Endothelial cell of umbilical vein (primary cell): Measurements from ENCODE around the gene ITGB3BP. TPM values are rescaled to one million over a fixed set of nuclear protein-coding genes. Genes with fewer than 3 reads are reported as not detected.
A peak's percentile ranks its signal among the peaks of the same experiment; 100 is the strongest.

Experiments used
- BruUV-seq: library from RNA; stranded (reverse); fragments of 400-500 nt; replicated peaks from 2 replicates; lab custom pipeline; 2021; lab: Mats Ljungman, UMichigan
- CTCF ChIA-PET: fragments of 300-600, 350-600 bp; sonication (Branson Sonifier 250); formaldehyde crosslinking; loops from one replicate; lab custom pipeline; 2021; ENCODE audit warnings: antibody characterized with exemption, inconsistent platforms; lab: Charles Lee
- POLR2A ChIA-PET: fragments of 300-600, 350-600 bp; sonication (Branson Sonifier 250); formaldehyde crosslinking; loops from one replicate; lab custom pipeline; 2021; ENCODE audit warnings: antibody characterized with exemption, inconsistent platforms; lab: Charles Lee
- DNase-seq: peaks from one replicate; pipeline ENCODE4 v3.0.0-alpha.2; 2011; ENCODE audit warnings: low read depth, low spot score
- FAIRE-seq: peaks from 2 replicates; lab custom pipeline; 2011; peaks lifted over from hg19 to GRCh38; lab: Jason Lieb, UNC
- H2AFZ ChIP-seq: 2 replicates; pipeline ENCODE4 v1.6.0; 2012; ENCODE audit warnings: low read depth, low read length, control low read depth, inconsistent platforms
- H3K27ac ChIP-seq: 2 replicates; pipeline ENCODE4 v1.5.1; 2011; ENCODE audit warnings: low read depth, mild to moderate bottlenecking, control low read depth, low read length, moderate library complexity; ENCODE audit not compliant: insufficient read depth
- H3K27me3 ChIP-seq, 2 experiments: 2 replicates each; pipeline versions ENCODE4 v1.6.0 to v1.6.1; 2011; ENCODE audit warnings: low read length in 2 of 2, mixed read lengths in 1 of 2; ENCODE audit not compliant: control insufficient read depth in 2 of 2, insufficient read depth in 2 of 2
- H3K36me3 ChIP-seq, 2 experiments: 2 replicates in 1 of 2; 3 replicates in 1 of 2; pipeline ENCODE4 v1.5.1; 2011; ENCODE audit warnings: low read length in 2 of 2, mild to moderate bottlenecking in 1 of 2, moderate library complexity in 1 of 2; ENCODE audit not compliant: control insufficient read depth in 2 of 2, insufficient read depth in 2 of 2; ENCODE audit errors: extremely low read depth in 1 of 2
- H3K4me1 ChIP-seq: 3 replicates; pipeline ENCODE4 v1.5.1; 2011; ENCODE audit warnings: mild to moderate bottlenecking, low read length; ENCODE audit not compliant: control insufficient read depth, insufficient read depth; ENCODE audit errors: extremely low read depth
- H3K4me2 ChIP-seq: 2 replicates; pipeline ENCODE4 v1.6.1; 2011; ENCODE audit warnings: low read length, control low read depth, mixed read lengths; ENCODE audit not compliant: insufficient read depth
- H3K4me3 ChIP-seq, 3 experiments: fragments of 200-600 bp in 1 of 3; sonication (generic), shearing (Covaris generic) in 1 of 3; replicated peaks in 1 of 3; 2 replicates each; pipeline ENCODE4 v1.5.1; 2011 to 2016; ENCODE audit warnings: control low read depth in 3 of 3, low read length in 3 of 3, mild to moderate bottlenecking in 2 of 3, inconsistent platforms in 1 of 3, low read depth in 1 of 3, moderate library complexity in 1 of 3; ENCODE audit not compliant: insufficient read depth in 1 of 3
- H3K79me2 ChIP-seq: 2 replicates; pipeline ENCODE4 v1.6.0; 2012; ENCODE audit warnings: low read length, inconsistent platforms; ENCODE audit not compliant: control insufficient read depth, insufficient read depth
- H3K9ac ChIP-seq: replicated peaks from 2 replicates; pipeline ENCODE3; 2011; ENCODE audit warnings: low read length, control low read depth; ENCODE audit not compliant: insufficient read depth; ENCODE audit errors: extremely low read depth
- H3K9me1 ChIP-seq: replicated peaks from 3 replicates; pipeline ENCODE4 v1.6.0; 2011; ENCODE audit warnings: mild to moderate bottlenecking, low read length; ENCODE audit not compliant: control insufficient read depth, insufficient read depth; ENCODE audit errors: extremely low read depth
- H3K9me3 ChIP-seq: replicated peaks from 2 replicates; pipeline ENCODE4 v1.5.1; 2012; ENCODE audit warnings: low read length, inconsistent platforms; ENCODE audit not compliant: control insufficient read depth, insufficient read depth
- H4K20me1 ChIP-seq: replicated peaks from 2 replicates; pipeline ENCODE3; 2011; ENCODE audit warnings: mild to moderate bottlenecking, low read length; ENCODE audit not compliant: control insufficient read depth, insufficient read depth; ENCODE audit errors: extremely low read depth
- CTCF ChIP-seq, 2 donors: IDR thresholded peaks; 1 replicate in 1 of 2; 2 replicates in 1 of 2; pipeline ENCODE4 v1.5.1; 2011; ENCODE audit warnings: low read length in 2 of 2, mild to moderate bottlenecking in 2 of 2, moderate library complexity in 2 of 2, control low read depth in 1 of 2, inconsistent platforms in 1 of 2, low read depth in 1 of 2; ENCODE audit not compliant: insufficient read depth in 1 of 2; ENCODE audit errors: extremely low read depth in 1 of 2
- EZH2 ChIP-seq: IDR thresholded peaks from 2 replicates; pipeline ENCODE4 v1.6.1; 2012; ENCODE audit warnings: borderline replicate concordance, low read depth, mild to moderate bottlenecking, moderate library complexity, low read length, inconsistent platforms; ENCODE audit not compliant: severe bottlenecking
- FOS ChIP-seq: IDR thresholded peaks from 2 replicates; pipeline ENCODE4 v1.6.1; 2011; ENCODE audit warnings: mild to moderate bottlenecking, low read length, moderate library complexity, borderline replicate concordance; ENCODE audit not compliant: insufficient read depth
- GATA2 ChIP-seq: IDR thresholded peaks from 2 replicates; pipeline ENCODE4 v1.7.0; 2011; ENCODE audit warnings: low read depth, mild to moderate bottlenecking, moderate library complexity, mixed read lengths, low read length; ENCODE audit not compliant: insufficient read length, insufficient read depth
- JUN ChIP-seq: IDR thresholded peaks from 2 replicates; pipeline ENCODE4 v1.6.1; 2011; ENCODE audit warnings: borderline replicate concordance, low read depth; ENCODE audit not compliant: insufficient read length, insufficient read depth
- MAX ChIP-seq: IDR thresholded peaks from 2 replicates; pipeline ENCODE4 v1.6.1; 2011; ENCODE audit not compliant: insufficient read depth, insufficient read length
- MYC ChIP-seq: IDR thresholded peaks from one replicate; pipeline ENCODE4 v1.6.1; 2011; ENCODE audit warnings: mild to moderate bottlenecking, low read depth, low read length
- POLR2A ChIP-seq: IDR thresholded peaks from 2 replicates; pipeline ENCODE4 v1.6.1; 2012; ENCODE audit warnings: low read depth, mild to moderate bottlenecking, control low read depth, low read length
- POLR2AphosphoS5 ChIP-seq: IDR thresholded peaks from 2 replicates; pipeline ENCODE4 v1.6.1; 2012; ENCODE audit warnings: low read depth, mild to moderate bottlenecking, control low read depth, low read length, moderate library complexity; ENCODE audit not compliant: insufficient read depth
- dilution Hi-C: fragments of 300-500 bp; cut with MboI; formaldehyde crosslinking; loops from one replicate; pipeline ENCODE4 v1.15.0; 2019; ENCODE audit warnings: low sequenced_read_pairs; ENCODE audit not compliant: extremely low pct_ligation_motif_present
- intact Hi-C: fragments of 100-400 bp; cut with micrococcal nuclease; formaldehyde crosslinking; loops from one replicate; pipeline ENCODE4 v1.10.0; 2022
- polyA plus RNA-seq, 4 experiments: library from polyadenylated mRNA; depleted of rRNA in 3 of 4; stranded (reverse) in 3 of 4; unstranded in 1 of 4; fragments of >200 nt; gene quantifications; 2 replicates each; pipeline versions ENCODE4 v1.2.1 to v1.2.3, GENCODE V29; 2011 to 2012; ENCODE audit warnings: missing spikeins in 1 of 4
- total RNA-seq: library from RNA; stranded (reverse); gene quantifications from 2 replicates; pipeline ENCODE4 v1.2.3, GENCODE V29; 2021

ITGB3BP gene
- total and polyA plus RNA-seq, 2 donors (not counting 3 experiments of a cell fraction or from before 2014, with no cell fraction given) = 5.3 to 24.4 TPM

- Histone ChIP-seq H2AFZ (no peak overlapping the region), H3K9me3 (no peaks in the 10 kb centered on the region), H3K27ac (no peak overlapping the region), H3K79me2 (no peaks in the 10 kb centered on the region), H3K9ac (no peak overlapping the region), H3K4me3 (no peak overlapping the region), H3K4me1 (no peaks in the 10 kb centered on the region), H3K9me1 (no peaks in the 10 kb centered on the region), H3K36me3 (no peaks in the 10 kb centered on the region), H4K20me1 (no peaks in the 10 kb centered on the region), H3K4me2 (no peak overlapping the region), H3K27me3 (no peaks in the 10 kb centered on the region)
- peak; percentile 11 for DNase-seq
- FAIRE-seq = no peak
- no TSS peak for BruUV-seq
- TF ChIP-seq POLR2AphosphoS5 = no peak
- no peak for TF ChIP-seq CTCF (IDR thresholded peaks at IDR 0.05; ENCODE audit: extremely low read depth in 1 of 2, insufficient read depth in 1 of 2, low read depth in 1 of 2, low read length in 2 of 2)
- TF ChIP-seq EZH2 = no peak
- TF ChIP-seq FOS = no peak
- TF ChIP-seq POLR2A = no peak
- no peak for TF ChIP-seq MYC
- dilution Hi-C loops = no loop called here
- CTCF ChIA-PET = interaction anchor here (0.6 to 3.3 kb wide), 5 partner anchors 9 to 43 kb away, joined by 3 to 18 read pairs (median 3); no protein-coding TSS in a partner anchor
- POLR2A ChIA-PET = no interaction called here
- intact Hi-C loops = no loop called here
Observed at GRCh38 chr1:63454269-63454668, 68.8 kb downstream of the ITGB3BP start.

- H4K20me1 ChIP-seq = no peaks in the 10 kb centered on the region
- ChIA-PET CTCF (interaction anchor here (1.0 to 3.3 kb wide), 3 partner anchors 8 to 12 kb away, joined by 3 to 18 read pairs (median 3); no protein-coding TSS in a partner anchor), POLR2A (no interaction called here)
- H3K36me3 ChIP-seq = no peaks in the 10 kb centered on the region
- no peaks in the 10 kb centered on the region for H3K27me3 ChIP-seq
- H3K4me2 ChIP-seq = no peak overlapping the region
- H3K9ac ChIP-seq = no peak overlapping the region
- H2AFZ ChIP-seq = no peak overlapping the region
- intact Hi-C loops (no loop called here), dilution Hi-C loops (no loop called here)
- H3K27ac ChIP-seq = no peak overlapping the region
- no peaks in the 10 kb centered on the region for H3K9me3 ChIP-seq
- BruUV-seq = no TSS peak
- H3K9me1 ChIP-seq = no peaks in the 10 kb centered on the region
- DNase-seq (no peak), FAIRE-seq (no peak)
- H3K4me1 ChIP-seq = no peaks in the 10 kb centered on the region
- no peak overlapping the region for H3K4me3 ChIP-seq
- no peak for TF ChIP-seq POLR2A
- TF ChIP-seq MAX = no peak
- TF ChIP-seq CTCF (IDR thresholded peaks at IDR 0.05; ENCODE audit: extremely low read depth in 1 of 2, insufficient read depth in 1 of 2, low read depth in 1 of 2, low read length in 2 of 2) = no peak
- no peak for TF ChIP-seq GATA2
- TF ChIP-seq JUN = no peak
- TF ChIP-seq POLR2AphosphoS5 = no peak
- no peak for TF ChIP-seq FOS
- no peaks in the 10 kb centered on the region for H3K79me2 ChIP-seq
Observed at GRCh38 chr1:63453232-63453631, 69.8 kb downstream of the ITGB3BP start.
